NCI-H2171 (cell line): Measurements from ENCODE around the gene NELFB.

ENCODE experiments used
- DNase-seq: peaks from one replicate; lab custom pipeline; 2025; lab: John Stamatoyannopoulos, UW

The NELFB gene

DNA sequence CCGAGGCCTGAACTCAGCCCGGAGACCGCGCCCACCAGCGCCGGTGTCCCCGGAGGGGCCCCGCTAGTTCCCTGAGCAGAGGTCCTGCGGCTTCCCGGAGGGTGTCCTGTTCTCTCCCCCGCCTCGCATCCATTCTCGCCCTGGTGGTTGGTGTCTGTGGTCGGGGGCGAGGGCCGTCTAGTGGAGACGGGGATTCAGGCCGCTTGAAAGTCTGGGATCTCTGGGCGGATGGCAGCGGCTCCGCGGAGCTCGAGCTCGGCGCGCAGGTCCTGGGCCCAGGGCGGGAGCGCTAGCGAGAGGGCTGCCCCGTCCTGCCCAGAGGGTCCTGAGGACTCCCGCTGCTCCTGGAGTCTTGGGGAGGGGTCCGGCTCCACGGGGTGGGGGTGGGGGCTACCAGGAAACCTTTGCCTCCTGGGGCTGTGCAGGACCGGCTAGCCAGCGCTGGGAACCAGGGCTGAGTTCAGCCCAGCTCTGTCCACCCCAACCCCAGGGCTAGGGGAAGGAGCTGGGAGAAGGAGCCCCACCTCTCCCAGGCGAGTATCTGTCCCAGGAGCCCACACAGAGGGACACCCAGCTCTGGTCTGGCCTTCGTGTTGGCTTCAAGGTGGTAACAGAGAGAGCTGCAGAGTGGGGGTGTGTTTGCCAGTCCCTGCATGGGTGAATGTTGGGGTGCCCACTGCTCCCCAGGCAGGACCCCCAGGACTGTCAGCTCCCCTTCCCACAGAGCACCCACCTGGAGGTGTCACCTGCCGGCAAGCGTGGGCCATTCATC is 26.4 kb downstream of the NELFB start:
- no peak for DNase-seq

- DNase-seq, result peak; percentile 24
Observed at GRCh38 chr9:137286975-137287383, 31.9 kb downstream of the NELFB start.

DNA sequence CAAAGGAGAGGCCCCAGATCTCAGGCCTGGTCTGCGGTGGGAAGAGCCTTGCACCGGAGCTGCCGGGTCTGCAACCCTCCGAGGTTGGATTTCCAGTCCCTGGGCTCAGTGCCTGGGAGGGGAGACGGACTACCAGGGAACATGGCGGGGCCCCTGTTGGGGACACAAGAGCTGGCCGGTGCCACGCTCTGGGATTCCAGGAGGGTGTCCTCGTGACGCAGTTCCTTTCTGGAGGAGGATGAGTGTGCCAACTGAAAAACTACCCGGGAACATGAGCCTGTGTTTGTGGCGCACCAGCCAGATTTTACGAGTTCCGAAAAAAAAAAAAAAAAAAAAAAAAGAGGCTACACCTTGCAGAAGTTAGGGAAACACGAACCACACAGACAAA is 38.0 kb downstream of the NELFB start:
- peak; percentile 58 for DNase-seq

GRCh38 chr9:137293482-137294090 is 38.5 kb downstream of the NELFB start:
- DNase-seq, result no peak

- DNase-seq, result peak; percentile 63
Observed at GRCh38 chr9:137294091-137294680, 39.1 kb downstream of the NELFB start.

GRCh38 chr9:137294681-137295237 is 39.6 kb downstream of the NELFB start:
- no peak for DNase-seq

GRCh38 chr9:137295238-137295811 is 40.2 kb downstream of the NELFB start:
- DNase-seq, result peak; percentile 40

DNA sequence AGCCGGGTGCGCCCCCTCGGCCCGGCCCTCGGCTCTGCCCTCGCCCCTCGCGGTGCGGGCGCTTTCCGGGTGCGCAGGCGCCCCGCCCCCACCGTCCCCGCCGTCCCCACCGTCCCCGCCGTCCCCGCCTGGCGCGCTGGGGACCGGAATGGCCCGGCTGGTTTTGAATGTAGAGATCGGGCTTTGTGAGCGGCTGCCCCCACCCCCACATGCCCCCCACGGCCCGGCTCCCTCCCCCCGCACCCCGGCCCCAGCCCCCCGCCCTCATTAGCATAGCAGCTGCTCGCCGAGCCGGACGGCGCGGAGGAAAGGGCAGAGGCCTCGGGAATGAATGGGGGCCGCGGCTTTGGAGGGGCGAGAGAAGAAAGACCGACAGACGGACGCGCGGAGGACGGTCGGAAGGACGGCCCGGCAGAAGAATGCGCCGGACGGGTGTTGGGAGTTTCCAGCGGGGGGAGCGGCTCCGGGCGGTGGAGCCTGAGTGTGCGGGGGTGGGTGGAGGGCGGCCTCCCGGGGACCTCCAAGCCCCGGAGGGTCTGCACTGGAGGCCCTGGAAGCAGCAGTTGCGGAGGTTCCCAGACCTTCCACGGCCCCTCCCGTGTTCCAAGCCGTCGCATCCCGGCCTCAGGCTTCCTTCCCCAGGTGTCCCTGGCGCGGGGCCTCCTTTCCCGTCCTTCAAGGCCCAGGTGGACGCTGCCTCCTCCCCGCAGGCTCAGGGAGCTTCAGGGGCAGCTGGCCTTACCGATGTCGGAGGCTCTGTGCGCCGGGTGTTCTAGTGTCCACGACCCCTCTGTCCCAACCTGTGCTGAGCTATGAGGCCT is 40.9 kb downstream of the NELFB start:
- no peak for DNase-seq

DNA sequence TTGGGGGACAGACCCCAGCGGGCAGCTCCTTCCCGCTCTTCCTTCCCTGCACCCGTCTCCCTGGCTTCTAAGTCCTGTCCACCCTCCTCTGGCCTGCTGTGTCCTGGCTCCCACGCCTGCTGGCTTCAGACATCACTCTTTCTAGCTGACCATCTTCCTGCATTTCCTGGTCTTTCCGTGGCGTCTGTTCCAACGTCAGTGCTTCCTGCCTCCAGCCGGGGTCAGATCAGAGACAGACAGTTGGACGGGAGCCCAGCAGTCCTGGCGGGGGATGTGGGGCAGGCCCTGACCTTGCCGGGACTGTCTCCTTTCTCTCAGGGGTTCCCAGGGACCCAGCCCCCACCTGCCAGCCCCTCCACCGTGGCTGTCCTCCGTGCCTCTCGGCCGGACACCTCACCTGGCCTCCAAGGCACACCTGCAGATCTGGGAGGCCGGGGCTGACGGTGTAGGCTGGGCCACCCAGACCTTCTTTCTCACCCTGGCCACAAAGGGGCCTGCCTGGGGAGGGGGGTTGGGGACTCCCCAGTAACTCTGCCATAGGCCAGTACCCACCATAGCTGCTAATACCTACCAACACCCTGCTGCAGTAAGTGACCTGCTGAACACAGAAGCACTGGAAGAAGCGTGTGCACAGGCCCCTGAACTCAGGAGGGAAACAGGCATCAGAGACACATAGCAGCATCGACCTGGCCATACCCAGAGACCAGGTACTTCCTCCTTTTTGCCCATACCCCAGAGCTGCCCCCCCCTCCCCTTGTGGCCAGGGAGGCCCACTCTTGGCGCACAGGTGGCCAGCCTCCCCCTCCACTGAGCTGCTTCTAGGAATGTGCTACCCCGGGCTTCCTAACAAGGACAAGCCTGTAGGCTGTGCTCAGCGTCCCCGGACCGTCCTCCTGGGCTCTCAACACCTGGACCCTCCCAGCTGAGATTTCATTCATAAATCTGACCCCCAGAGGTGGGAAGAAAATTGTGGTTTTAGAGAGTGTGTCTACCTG is 41.8 kb downstream of the NELFB start:
- DNase-seq, result no peak

- DNase-seq, result no peak
Observed at GRCh38 chr9:137297966-137298365, 42.8 kb downstream of the NELFB start.

- no peak for DNase-seq
Observed at GRCh38 chr9:137298401-137299202, 43.5 kb downstream of the NELFB start.

GRCh38 chr9:137299203-137299565 is 44.1 kb downstream of the NELFB start:
- DNase-seq, result no peak

DNA sequence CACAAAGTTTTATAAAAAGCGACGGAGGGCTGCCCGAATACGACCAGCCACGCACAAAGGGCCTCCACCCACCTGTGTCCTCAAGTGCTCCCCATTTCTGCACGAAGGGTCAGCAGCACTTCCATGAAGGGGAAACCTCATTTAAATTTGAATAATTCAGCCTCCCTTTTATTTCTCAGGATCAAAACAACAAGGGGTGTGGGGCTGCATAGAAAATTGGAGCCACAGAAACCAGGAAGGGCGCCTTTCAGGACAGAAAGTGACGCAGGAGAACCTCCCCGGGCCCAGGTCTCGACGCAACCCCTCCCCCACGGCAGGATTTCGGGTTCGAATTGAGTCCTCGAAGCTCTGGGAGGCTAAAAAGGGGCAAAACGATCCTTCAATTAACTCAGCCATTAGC is 44.8 kb downstream of the NELFB start:
- DNase-seq, result no peak

GRCh38 chr9:137300567-137301080 is 45.5 kb downstream of the NELFB start:
- DNase-seq, result peak; percentile 35

- peak; percentile 60 for DNase-seq
Observed at GRCh38 chr9:137301081-137301947, 46.2 kb downstream of the NELFB start.

DNA sequence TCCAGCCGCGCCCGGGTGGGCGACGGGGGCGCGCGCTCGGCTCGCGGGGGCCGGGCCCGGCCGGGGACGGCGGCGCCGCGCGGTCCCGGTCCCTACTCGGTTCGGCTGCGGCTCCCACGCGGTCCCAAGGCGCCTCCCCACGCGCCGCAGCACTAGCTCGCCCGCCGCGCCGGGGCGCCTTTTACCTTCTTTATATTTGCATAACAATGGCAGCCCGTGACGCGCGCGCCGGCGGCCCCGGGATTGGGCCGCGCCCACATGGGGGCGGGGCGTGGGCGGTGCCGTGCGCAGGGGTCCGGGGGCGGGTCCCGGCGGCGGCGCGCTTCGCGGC is 47.0 kb downstream of the NELFB start, which contains the start of gene NRARP:
TSS of gene NRARP (minus strand) at position 154 of the 331 bp plus-strand sequence. CDS start 343 bp downstream, outside the sequence.
- peak; percentile 95 for DNase-seq

GRCh38 chr9:137302449-137303150 is 47.5 kb downstream of the NELFB start:
- DNase-seq, result no peak
